Testis (tissue), 3 donors: ENCODE measurements around the gene FOSL1. TPM values are rescaled to one million over a fixed set of nuclear protein-coding genes. Genes with fewer than 3 reads are reported as not detected.

ENCODE experiments used
- DNase-seq: peaks from one replicate; pipeline ENCODE4 v3.0.0-alpha.2; 2019
- H3K27ac ChIP-seq, 2 donors: fragments of 200-600 bp; sonication (generic); one replicate each; pipeline ENCODE4 v1.5.1; 2019
- H3K27me3 ChIP-seq: fragments of 200-600 bp; sonication (generic); one replicate; pipeline ENCODE4 v1.5.1; 2019
- H3K36me3 ChIP-seq: fragments of 200-600 bp; sonication (generic); one replicate; pipeline ENCODE4 v1.5.1; 2017; ENCODE audit warnings: low read depth; ENCODE audit errors: missing control alignments
- H3K4me1 ChIP-seq: fragments of 200-600 bp; sonication (generic); one replicate; pipeline ENCODE4 v1.5.1; 2019
- H3K4me3 ChIP-seq, 2 donors: fragments of 200-600 bp; sonication (generic); one replicate each; pipeline ENCODE4 v1.5.1; 2017 to 2019
- H3K9me3 ChIP-seq: fragments of 200-600 bp; sonication (generic); one replicate; pipeline ENCODE4 v1.5.1; 2017
- POLR2A ChIP-seq: fragments of 450-650 bp; IDR thresholded peaks from one replicate; pipeline ENCODE4 v1.6.1; 2017; ENCODE audit warnings: antibody characterized with exemption, mild to moderate bottlenecking, moderate library complexity
- WGBS, 2 donors: methylation state at CpG; one replicate each; pipeline ENCODE4 v1.1.5; 2018; 5-methylcytosine and 5-hydroxymethylcytosine counted together
- intact Hi-C: fragments of 100-400 bp; cut with DNase I; formaldehyde crosslinking; loops from one replicate; pipeline ENCODE4 v1.15.1; 2023; ENCODE audit warnings: low total_unique reads
- polyA plus RNA-seq: library from polyadenylated mRNA; stranded (reverse); fragments of 350-450 nt; fragmentation: Illumina TruSeq; extraction: RNeasy Lipid Tissue Mini Kit (QIAGEN cat#74804); gene quantifications from one replicate; pipeline ENCODE4 v1.2.3, GENCODE V29; 2014; ENCODE audit warnings: low read depth, low replicate concordance; ENCODE audit not compliant: insufficient read depth
- total RNA-seq, 2 donors: library from RNA; depleted of rRNA; stranded (reverse); fragments of >200 nt; gene quantifications; one replicate each; pipeline ENCODE4 v1.2.3, GENCODE V29; 2016
- TF ChIP-seq, protein P1 (sequence below), 3 experiments: fragments of 450-650 bp in 2 of 3; fragments of 200-600 bp in 1 of 3; sonication (generic) in 1 of 3; IDR thresholded peaks; one replicate each; pipeline ENCODE4 v1.5.1; 2016 to 2019; ENCODE audit warnings: antibody characterized with exemption in 3 of 3, mild to moderate bottlenecking in 2 of 3, moderate library complexity in 1 of 3

Gene FOSL1
- total and polyA plus RNA-seq, 3 donors from 2014 or later = 1.7 to 2.0 (median 1.7) TPM

DNA sequence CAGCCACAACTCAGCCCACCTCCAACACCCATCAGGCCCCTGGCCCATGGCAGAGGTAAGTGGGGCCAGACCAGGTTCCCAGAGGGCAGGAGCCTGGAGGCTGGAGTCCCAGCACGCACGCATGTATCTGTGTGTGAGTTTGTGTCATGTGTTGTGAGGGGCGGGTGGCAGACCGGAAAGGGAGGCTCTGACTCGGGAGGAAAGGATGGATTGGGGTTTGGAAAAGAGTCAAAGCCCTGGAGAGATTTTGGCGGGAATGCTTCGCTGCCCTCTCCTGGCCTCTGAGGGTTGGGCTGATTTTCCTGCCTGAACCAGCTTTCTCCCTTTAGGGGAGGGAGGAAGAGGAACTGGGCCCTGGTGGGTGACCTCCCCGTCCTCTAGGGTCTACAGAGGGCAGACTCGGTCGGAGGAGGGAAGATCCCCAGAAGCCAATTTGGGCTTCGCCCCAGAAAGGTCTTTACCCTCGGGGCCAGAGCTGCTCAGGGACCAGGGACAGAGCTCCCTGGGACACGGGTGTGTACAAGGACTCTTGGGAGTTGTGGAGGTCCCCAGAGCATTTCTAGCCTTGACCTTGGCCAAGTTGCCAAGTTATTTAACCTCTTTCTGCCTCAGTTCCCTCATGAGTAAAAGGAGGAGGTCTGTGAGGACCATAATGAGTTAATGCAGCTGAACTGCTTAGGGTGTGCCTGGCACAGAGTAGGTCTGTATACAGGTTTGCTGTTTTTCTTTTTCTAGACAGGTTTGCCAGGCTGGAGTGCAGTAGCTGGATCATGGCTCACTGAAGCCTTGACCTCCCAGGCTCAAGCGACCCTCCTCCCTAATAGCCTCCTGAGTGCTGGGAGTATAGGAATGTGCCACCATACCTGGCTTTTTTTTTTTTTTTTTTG, 11.7 kb upstream of the FOSL1 start:
- Histone ChIP-seq H3K9me3 (no peaks in the 10 kb centered on the region), H3K4me3 (no peak overlapping the region), H3K4me1 (peaks cover 30% of the 10 kb centered on the region), H3K27ac (no peak overlapping the region), H3K36me3 (no peaks in the 10 kb centered on the region), H3K27me3 (no peaks in the 10 kb centered on the region)
- intact Hi-C loops = no loop called here
- TF ChIP-seq POLR2A = no peak
- TF ChIP-seq, protein P1, sequence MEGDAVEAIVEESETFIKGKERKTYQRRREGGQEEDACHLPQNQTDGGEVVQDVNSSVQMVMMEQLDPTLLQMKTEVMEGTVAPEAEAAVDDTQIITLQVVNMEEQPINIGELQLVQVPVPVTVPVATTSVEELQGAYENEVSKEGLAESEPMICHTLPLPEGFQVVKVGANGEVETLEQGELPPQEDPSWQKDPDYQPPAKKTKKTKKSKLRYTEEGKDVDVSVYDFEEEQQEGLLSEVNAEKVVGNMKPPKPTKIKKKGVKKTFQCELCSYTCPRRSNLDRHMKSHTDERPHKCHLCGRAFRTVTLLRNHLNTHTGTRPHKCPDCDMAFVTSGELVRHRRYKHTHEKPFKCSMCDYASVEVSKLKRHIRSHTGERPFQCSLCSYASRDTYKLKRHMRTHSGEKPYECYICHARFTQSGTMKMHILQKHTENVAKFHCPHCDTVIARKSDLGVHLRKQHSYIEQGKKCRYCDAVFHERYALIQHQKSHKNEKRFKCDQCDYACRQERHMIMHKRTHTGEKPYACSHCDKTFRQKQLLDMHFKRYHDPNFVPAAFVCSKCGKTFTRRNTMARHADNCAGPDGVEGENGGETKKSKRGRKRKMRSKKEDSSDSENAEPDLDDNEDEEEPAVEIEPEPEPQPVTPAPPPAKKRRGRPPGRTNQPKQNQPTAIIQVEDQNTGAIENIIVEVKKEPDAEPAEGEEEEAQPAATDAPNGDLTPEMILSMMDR (IDR thresholded peaks at IDR 0.05) = peak in 1 of 3 experiments; percentile 19
- WGBS, 2 donors = 32 to 35% methylated on average over 8 to 14 of the region's 14 CpGs
- peak; percentile 53 for DNase-seq

DNA sequence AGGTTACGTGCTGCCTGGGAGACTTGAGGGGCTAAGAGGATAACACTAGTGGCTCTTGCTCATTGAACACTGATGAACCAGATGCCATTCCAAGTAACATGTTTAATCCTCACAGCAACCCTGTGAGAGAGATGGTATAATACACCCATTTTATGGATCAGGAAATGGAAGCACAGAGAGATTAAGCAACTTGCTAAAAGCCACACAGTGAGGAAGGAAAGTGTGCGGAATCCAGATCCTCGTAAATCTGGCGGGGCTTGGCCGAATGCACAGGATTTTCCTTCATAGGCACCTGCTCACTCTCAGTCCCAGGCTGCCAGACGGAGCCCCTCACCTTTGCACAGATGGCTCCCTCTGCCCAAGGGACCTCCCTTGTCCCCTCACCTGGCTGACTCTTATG, 7.7 kb upstream of the FOSL1 start:
- intact Hi-C loops = no loop called here
- WGBS, 2 donors = 89 to 90% methylated on average over 6 of the region's 6 CpGs

DNA sequence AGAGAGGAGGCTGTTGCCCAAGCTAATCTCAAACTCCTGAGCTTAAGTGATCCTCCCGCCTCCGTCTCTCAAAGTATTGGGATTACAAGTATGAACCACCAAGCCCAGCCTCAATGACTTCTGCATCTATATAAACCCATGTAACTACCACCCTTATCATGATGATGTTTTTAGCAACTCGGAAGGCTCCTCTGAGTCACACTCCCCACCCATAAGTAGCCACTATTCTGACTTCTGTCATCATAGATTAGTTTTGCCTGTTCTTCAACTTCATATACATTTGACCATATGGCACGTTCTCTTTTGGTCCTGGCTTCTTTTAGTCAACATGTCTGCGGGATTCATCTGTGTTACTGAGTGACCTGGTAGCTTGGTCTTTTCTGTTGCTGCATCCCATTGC, 6.4 kb upstream of the FOSL1 start:
- TF ChIP-seq, protein P1 (IDR thresholded peaks at IDR 0.05) = no peak
- no peak for TF ChIP-seq POLR2A
- H3K4me3 ChIP-seq = no peak overlapping the region
- H3K27ac ChIP-seq = no peak overlapping the region
- DNase-seq = no peak
- no peaks in the 10 kb centered on the region for H3K27me3 ChIP-seq
- WGBS, 2 donors = 91 to 92% methylated on average over 5 of the region's 5 CpGs
- no peaks in the 10 kb centered on the region for H3K9me3 ChIP-seq
- H3K36me3 ChIP-seq = no peaks in the 10 kb centered on the region
- intact Hi-C loops = no loop called here
- peaks cover 4% of the 10 kb centered on the region for H3K4me1 ChIP-seq

More for the DNA sequence above, 7.7 kb upstream of the FOSL1 start:
- H3K4me1 ChIP-seq = peaks cover 10% of the 10 kb centered on the region
- no peaks in the 10 kb centered on the region for H3K36me3 ChIP-seq
- no peak overlapping the region for H3K4me3 ChIP-seq
- no peaks in the 10 kb centered on the region for H3K27me3 ChIP-seq
- DNase-seq = no peak
- TF ChIP-seq, protein P1 (IDR thresholded peaks at IDR 0.05) = no peak
- no peak for TF ChIP-seq POLR2A
- no peak overlapping the region for H3K27ac ChIP-seq
- no peaks in the 10 kb centered on the region for H3K9me3 ChIP-seq

DNA sequence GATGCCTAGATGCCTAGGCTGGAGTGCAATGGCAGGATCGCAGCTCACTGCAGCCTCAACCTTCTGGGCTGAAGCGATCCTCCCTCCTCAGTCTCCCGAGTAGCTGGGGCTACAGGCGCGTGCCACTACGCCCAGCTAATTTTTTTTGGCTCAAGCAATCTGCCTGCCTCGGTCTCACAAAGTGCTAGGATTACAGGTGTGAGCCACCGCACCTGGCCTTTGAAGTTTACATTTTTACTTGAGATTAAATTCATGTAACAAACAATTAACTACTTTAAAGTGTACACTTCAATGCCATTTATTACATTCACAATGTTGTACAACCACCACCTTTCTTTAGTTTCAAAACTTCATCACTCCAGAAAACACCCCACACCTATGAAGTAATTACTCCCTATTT, 3.5 kb upstream of the FOSL1 start:
- H3K27ac ChIP-seq = no peak overlapping the region
- peaks cover 8% of the 10 kb centered on the region for H3K4me1 ChIP-seq
- no peaks in the 10 kb centered on the region for H3K27me3 ChIP-seq
- WGBS, 2 donors = 85 to 88% methylated on average over 8 of the region's 8 CpGs
- H3K36me3 ChIP-seq = no peaks in the 10 kb centered on the region
- H3K4me3 ChIP-seq = no peak overlapping the region
- H3K9me3 ChIP-seq = no peaks in the 10 kb centered on the region
- intact Hi-C loops = no loop called here
- TF ChIP-seq POLR2A = no peak
- TF ChIP-seq, protein P1 (IDR thresholded peaks at IDR 0.05) = no peak
- DNase-seq = no peak
